Measurements from ENCODE around the gene PDE4B. TPM values are rescaled to one million over a fixed set of nuclear protein-coding genes. Genes with fewer than 3 reads are reported as not detected.

Gene PDE4B
- total RNA-seq, 1 experiment from 2014 or later: 3.3 TPM

DNA sequence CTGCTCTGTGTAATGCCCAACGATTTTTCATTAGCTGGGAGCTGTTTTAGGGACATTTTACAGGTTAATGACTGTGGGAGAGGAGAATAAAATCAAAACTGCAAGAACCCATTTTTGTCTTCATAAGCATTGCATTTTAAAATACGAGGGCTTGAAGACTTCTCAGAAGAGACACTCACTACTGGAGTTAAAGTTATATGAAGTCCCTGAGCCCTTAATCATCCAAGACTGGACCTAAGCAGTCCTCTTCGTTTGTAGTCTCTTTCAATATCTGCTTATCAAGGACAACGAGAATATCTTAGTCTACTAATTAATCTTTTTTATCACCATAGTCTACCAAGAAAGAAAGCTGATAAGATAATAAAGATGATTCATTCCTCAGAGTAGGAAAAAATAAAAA, 564.3 kb downstream of the PDE4B start:
- Mint-ChIP-seq H3K36me3 (ENCODE audit: insufficient read depth, unreplicated experiment) (peaks cover 26% of the 10 kb centered on the region), H3K4me1 (ENCODE audit: insufficient read depth, unreplicated experiment) (peaks cover 23% of the 10 kb centered on the region), H3K27ac (ENCODE audit: low read depth, unreplicated experiment) (no peak overlapping the region), H3K4me3 (ENCODE audit: unreplicated experiment) (no peak overlapping the region), H3K9me3 (ENCODE audit: unreplicated experiment) (no peaks in the 10 kb centered on the region), H3K27me3 (ENCODE audit: insufficient read depth, unreplicated experiment) (no peaks in the 10 kb centered on the region)
- no peak for DNase-seq (ENCODE audit: unreplicated experiment)
- intact Hi-C loops (cut with micrococcal nuclease): no loop called here
- POLR2A ChIA-PET: interaction anchor here (2.1 kb wide), 1 partner anchor 10 kb away, joined by 5 read pairs; no protein-coding TSS in a partner anchor
- CTCF ChIA-PET: interaction anchor here (0.5 to 1.5 kb wide), 4 partner anchors 13 to 107 kb away, joined by 3 to 4 read pairs (median 3); no protein-coding TSS in a partner anchor
- BruUV-seq (replicated peaks): no TSS peak
- no peak for TF ChIP-seq CTCF (IDR thresholded peaks at IDR 0.05; ENCODE audit: unreplicated experiment)

DNA sequence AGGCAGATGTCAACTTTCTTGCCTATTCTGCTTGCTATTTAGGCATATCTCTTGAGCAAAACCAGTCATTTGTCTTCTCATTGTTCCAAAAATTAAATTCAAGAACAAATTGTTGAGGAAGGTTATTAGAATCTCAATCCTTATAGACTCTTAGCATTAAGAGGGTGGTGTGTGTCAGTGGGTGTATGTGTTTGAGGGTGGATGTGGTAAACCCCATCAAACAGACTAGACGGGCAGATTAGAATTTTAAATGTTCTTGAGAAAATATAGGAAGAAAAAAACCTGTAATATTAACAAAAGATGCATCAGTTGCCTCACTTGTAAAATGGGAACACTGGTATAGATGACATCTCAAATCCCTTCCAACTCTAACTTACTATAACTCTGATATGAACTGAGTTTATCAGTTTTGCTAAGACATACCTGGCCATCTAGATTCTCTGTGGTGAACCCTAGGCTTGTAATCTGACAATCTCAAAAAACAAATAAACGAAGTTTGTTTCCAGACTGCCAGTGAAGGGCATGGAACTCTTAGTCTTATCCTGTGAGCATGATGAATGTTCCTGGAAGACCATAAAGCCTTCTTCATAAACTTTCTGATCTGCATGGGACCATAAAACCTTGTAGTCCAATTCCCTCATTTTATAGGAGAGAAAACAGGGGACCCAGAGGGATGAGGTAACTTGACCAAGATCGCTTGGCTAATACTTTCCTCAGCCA, 564.9 kb downstream of the PDE4B start:
- H3K4me1 Mint-ChIP-seq (ENCODE audit: insufficient read depth, unreplicated experiment): peaks cover 16% of the 10 kb centered on the region
- no peak for DNase-seq (ENCODE audit: unreplicated experiment)
- ChIA-PET CTCF (interaction anchor here (0.5 to 1.5 kb wide), 4 partner anchors 13 to 107 kb away, joined by 3 to 4 read pairs (median 3); no protein-coding TSS in a partner anchor), POLR2A (interaction anchor here (2.1 kb wide), 1 partner anchor 10 kb away, joined by 5 read pairs; no protein-coding TSS in a partner anchor)
- no TSS peak for BruUV-seq (replicated peaks)
- H3K27ac Mint-ChIP-seq (ENCODE audit: low read depth, unreplicated experiment): no peak overlapping the region
- no peak overlapping the region for H3K4me3 Mint-ChIP-seq (ENCODE audit: unreplicated experiment)
- H3K27me3 Mint-ChIP-seq (ENCODE audit: insufficient read depth, unreplicated experiment): no peaks in the 10 kb centered on the region
- intact Hi-C loops (cut with micrococcal nuclease): no loop called here
- no peaks in the 10 kb centered on the region for H3K9me3 Mint-ChIP-seq (ENCODE audit: unreplicated experiment)
- TF ChIP-seq CTCF (IDR thresholded peaks at IDR 0.05; ENCODE audit: unreplicated experiment): no peak
- H3K36me3 Mint-ChIP-seq (ENCODE audit: insufficient read depth, unreplicated experiment): peaks cover 32% of the 10 kb centered on the region

DNA sequence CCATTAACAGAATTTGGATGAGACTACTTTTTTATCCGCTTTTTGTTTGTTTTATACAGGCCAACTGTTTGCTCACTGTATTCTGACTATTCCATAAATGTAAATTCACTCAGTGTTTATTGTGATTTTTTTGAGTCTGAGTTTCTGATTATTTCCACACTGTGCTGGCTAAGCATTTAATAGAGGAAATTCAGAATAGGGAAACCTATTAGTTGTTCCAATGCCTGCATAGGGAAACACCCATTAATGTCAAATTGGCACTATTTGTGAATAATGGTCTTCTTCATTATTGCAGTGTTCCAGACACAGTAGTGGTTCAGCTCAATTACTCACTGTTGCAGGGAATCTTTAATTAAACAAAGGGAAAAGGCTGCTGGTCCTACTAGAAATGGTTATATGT, 566.6 kb downstream of the PDE4B start:
- Mint-ChIP-seq H3K4me1 (ENCODE audit: insufficient read depth, unreplicated experiment) (peaks cover 7% of the 10 kb centered on the region), H3K4me3 (ENCODE audit: unreplicated experiment) (no peak overlapping the region), H3K27me3 (ENCODE audit: insufficient read depth, unreplicated experiment) (no peaks in the 10 kb centered on the region), H3K9me3 (ENCODE audit: unreplicated experiment) (no peaks in the 10 kb centered on the region), H3K36me3 (ENCODE audit: insufficient read depth, unreplicated experiment) (peaks cover 44% of the 10 kb centered on the region), H3K27ac (ENCODE audit: low read depth, unreplicated experiment) (no peak overlapping the region)
- no peak for DNase-seq (ENCODE audit: unreplicated experiment)
- intact Hi-C loops (cut with micrococcal nuclease): no loop called here
- ChIA-PET POLR2A (no interaction called here), CTCF (interaction anchor here (0.6 to 1.3 kb wide), 3 partner anchors 10 to 27 kb away, joined by 3 to 4 read pairs (median 3); no protein-coding TSS in a partner anchor)
- BruUV-seq (replicated peaks): no TSS peak
- TF ChIP-seq CTCF (IDR thresholded peaks at IDR 0.05; ENCODE audit: unreplicated experiment): no peak

DNA sequence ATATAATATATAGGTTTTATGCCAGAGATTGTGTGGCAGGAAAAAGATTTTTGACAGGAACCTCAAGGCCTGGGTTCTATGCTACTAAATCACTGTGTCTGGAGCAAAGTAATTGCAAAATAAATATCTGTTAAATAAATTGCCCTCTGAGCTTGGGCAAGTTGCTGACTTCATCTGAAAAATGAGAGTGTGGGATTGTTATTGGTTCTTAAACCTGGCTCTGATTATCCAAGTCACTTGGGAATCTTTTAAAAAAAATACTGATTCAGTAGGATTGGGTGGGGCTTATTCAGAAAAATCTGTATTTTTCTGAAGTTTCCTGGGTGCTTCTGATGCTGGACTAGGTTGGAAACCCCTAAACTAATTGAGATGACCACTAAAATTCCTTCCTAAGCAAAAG, 567.1 kb downstream of the PDE4B start:
- intact Hi-C loops (cut with micrococcal nuclease): no loop called here
- CTCF ChIA-PET: interaction anchor here (0.6 to 1.3 kb wide), 2 partner anchors 13 to 92 kb away, joined by 3 read pairs; no protein-coding TSS in a partner anchor
- peaks cover 50% of the 10 kb centered on the region for H3K36me3 Mint-ChIP-seq (ENCODE audit: insufficient read depth, unreplicated experiment)

More for the DNA sequence above, 567.1 kb downstream of the PDE4B start:
- POLR2A ChIA-PET: interaction anchor here (0.6 to 1.2 kb wide), 2 partner anchors 28 to 113 kb away, joined by 3 read pairs; no protein-coding TSS in a partner anchor
- Mint-ChIP-seq H3K27me3 (ENCODE audit: insufficient read depth, unreplicated experiment) (no peaks in the 10 kb centered on the region), H3K27ac (ENCODE audit: low read depth, unreplicated experiment) (no peak overlapping the region), H3K4me1 (ENCODE audit: insufficient read depth, unreplicated experiment) (peaks cover 1% of the 10 kb centered on the region), H3K4me3 (ENCODE audit: unreplicated experiment) (no peak overlapping the region), H3K9me3 (ENCODE audit: unreplicated experiment) (no peaks in the 10 kb centered on the region)
- DNase-seq (ENCODE audit: unreplicated experiment): no peak
- no TSS peak for BruUV-seq (replicated peaks)
- no peak for TF ChIP-seq CTCF (IDR thresholded peaks at IDR 0.05; ENCODE audit: unreplicated experiment)

All from MCF 10A (cell line).